HUDEP-2 (cell line): ENCODE data around the gene GPBAR1.
"Not testable (repeated sequence)": the region's sequence is repeated elsewhere in the genome, so short reads cannot be mapped to it uniquely, and the experiment has no call there.

Source experiments
- DNase-seq, 76 experiments: peaks; one replicate each; lab custom pipeline; 2025; ENCODE audit not compliant: unreplicated experiment in 76 of 76; lab: John Stamatoyannopoulos, UW

Gene GPBAR1

DNA sequence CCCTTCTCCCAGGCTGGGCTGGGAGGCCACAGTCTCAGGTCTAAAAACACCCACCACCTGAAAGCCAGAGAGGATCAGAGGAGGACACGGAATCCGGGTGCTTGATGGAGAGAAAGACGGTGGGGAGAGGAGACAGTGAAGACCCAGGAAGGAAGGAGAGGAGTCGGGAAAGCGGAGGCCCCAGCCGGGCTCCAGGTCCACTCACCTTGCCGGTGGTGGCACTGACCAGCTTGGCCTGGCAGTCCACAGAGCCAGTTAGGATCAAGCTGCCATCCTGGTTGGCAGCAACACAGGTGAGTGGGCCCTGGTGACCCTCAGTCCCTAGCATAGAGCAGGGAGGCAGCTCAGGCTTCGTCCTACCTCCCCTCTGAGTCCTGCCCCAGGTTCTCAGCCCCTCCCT is 4.8 kb downstream of the GPBAR1 start:
- DNase-seq, result no peak

DNA sequence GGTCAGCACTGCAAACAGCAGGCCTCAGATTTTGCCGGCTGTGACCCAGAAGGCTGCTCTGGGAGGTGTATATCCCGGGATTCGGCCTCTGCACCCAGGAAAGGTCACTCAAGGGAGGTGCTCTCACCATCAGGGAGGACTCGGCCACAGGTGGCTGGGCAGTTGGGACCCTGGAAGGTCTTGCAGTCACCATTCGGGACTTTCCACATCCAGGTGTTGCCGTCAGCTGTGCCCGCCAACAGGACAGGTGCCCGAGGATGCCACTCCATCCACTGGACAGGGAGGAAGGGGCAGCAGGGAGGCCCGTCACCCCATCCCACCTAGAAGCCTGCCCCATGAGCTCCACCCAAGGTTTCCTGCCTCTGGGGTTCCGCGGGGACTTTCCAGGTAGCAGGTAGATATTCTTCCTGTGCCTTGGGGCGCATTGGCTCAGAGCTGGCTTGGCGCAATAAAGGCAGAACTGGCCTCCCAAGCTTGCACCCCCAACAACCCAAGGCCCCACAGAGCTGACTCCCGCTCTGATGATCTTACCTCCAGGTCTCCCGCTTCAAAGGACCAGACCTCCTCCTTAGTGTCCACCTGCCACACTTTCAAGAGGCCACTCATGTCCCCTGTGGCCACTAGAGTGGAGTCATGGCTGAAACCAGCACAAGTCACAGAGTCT is 5.6 kb downstream of the GPBAR1 start:
- DNase-seq, result no peak

DNA sequence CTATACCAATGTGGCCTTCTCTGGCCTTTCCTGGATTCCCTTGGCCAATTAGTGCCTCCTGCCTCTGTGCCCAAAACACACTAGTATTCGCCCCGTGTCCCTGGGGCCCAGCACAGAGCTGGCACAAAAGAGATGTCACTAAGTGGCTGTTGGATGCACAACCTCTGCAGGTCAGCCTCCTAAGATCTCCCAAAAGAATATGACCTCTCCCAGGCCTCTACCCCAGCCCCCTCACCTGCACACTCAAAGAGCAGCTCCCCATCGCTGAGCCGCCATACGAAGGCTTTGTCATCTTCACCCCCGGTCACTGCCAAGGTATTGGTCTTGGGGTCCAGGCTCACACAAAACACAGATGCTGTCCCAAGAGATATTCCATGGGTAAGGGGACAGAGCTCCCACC is 6.4 kb downstream of the GPBAR1 start:
- DNase-seq, result no peak

- DNase-seq, result peak in 75 of 76 experiments; percentile 90 to 100 (median 99)
These were observed 9.3 kb downstream of the GPBAR1 start, which contains the start of the genes AAMP and PNKD for GRCh38 chr2:218269900-218270720. AAMP (minus strand) TSS chr2:218270137; CDS start chr2:218270086, 51 bp downstream. PNKD (plus strand) TSS chr2:218270519; CDS start chr2:218270536, 17 bp downstream.

DNA sequence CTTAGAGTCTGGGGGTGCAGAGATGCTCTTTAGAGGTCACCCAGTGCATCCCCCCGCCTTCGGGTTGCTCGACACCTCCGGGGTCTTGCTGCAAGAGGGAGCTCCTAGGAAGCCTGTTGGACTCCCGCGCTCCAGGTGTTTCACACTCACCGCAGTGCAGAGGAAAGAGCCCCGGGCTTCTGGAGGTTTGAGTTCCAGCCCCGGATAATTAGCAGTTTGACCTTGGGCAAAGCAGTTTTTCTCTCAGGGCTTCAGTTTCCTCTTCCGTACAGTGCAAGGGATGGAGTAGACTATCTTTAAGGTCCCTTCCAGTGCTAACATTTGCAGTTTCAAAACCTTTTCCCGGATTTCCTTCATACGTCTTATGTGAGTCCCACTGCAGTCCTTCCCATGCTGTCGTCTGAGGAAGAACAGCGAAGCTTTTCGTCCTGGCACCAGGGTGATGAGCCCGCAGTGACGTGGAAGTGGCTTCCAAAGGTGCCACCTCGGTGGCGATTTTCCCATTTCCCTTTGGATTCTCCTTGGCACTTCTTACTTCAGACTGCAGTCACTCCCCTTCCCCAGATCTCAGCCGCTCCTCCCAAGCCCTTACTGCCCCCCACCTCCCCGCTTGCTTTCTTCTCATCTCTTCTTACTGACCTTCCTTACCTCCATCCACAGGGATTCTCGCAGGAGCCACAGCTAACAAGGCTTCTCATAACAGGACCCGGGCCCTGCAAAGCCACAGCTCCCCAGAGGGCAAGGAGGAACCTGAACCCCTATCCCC is 10.1 kb downstream of the GPBAR1 start:
- DNase-seq, result peak in 2 of 76 experiments; percentile 29 to 33

- DNase-seq, result peak in 2 of 76 experiments; percentile 5 to 33
These were observed 10.6 kb downstream of the GPBAR1 start for GRCh38 chr2:218271487-218271797.

- DNase-seq, result no peak
These were observed 11.2 kb downstream of the GPBAR1 start for GRCh38 chr2:218271865-218272530.

- peak in 74 of 76 experiments; percentile 26 to 93 (median 78) for DNase-seq
These were observed 11.9 kb downstream of the GPBAR1 start for GRCh38 chr2:218272531-218273212.

- not testable (repeated sequence) for DNase-seq
These were observed 12.5 kb downstream of the GPBAR1 start for GRCh38 chr2:218273214-218273907.

- no peak for DNase-seq
These were observed 13.1 kb downstream of the GPBAR1 start for GRCh38 chr2:218273908-218274249.

DNA sequence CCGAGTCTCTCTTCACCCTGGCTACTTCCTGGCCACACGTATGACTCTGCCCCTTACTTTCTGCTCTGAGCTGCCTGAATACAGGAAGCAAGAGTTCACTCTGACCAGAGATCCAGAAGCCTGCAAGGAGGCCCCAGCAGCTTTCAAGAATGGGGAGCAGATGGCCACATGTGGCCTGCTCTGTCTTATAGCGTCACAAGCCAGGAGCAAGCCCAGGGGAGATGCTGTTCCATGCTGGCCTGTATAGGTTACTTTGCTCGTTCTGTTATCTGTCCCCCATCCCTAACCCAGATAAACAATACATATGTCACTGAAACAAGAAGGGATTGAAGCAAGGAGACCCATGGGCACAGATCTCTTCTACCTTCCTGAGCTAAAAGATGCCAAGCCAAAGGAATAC is 13.8 kb downstream of the GPBAR1 start:
- DNase-seq, result no peak

DNA sequence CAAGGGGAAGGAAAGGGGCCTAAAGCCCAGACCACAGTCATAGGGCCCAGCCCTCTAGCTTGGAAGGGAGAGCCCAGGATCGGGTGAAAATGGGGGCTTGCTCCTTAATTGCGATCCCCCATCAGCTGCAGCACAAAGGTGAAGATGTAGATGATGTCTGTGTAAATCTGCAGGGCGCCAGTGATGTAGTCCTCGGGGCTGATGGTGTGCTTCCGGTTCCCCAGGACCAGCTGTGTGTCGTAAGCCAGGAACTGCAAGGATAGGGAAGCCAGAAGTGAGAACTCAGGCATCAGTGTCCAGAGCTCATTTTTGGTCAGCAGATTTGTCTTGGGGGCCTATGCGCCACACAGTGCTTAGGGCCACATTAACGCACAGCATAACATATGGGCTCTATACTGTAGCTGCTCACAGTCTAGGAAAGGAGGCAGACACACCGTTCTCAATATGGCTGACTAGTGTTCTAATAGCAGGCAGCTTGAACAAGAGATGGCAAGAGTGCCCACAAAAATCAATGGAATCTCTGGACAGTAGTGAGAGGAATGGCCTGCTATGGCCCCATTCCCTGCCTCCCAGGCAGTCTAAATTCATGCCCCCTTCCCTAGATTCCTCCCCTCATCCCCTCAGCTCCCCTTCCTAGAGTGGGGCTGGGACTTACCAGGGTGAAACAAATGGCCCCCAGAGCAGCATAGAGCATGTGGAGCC is 14.7 kb downstream of the GPBAR1 start:
- DNase-seq, result no peak

GRCh38 chr2:218276986-218277755 is 16.4 kb downstream of the GPBAR1 start:
- no peak for DNase-seq

DNA sequence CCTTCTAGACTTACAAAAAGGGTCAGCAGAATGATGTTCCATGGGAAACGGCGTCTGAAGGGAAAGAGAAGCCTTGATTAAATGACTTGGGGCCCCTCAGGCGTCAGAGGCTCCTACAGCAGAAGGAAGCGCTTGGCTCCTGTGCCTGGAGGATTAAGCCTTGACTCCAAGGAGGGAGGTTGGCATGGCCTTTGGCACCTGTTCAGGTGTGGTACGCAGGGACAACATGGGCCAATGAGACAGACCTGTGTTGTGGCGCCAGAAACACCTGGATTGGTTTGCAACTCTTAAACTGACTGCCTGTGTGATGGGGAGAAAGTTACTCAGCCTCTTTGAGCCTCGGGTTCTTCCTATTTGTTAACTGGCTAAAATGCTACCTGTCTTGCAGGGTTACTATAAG is 17.1 kb downstream of the GPBAR1 start:
- DNase-seq, result no peak

GRCh38 chr2:218278531-218279360 is 17.9 kb downstream of the GPBAR1 start:
- no peak for DNase-seq

GRCh38 chr2:218280260-218280870 is 19.6 kb downstream of the GPBAR1 start:
- no peak for DNase-seq

DNA sequence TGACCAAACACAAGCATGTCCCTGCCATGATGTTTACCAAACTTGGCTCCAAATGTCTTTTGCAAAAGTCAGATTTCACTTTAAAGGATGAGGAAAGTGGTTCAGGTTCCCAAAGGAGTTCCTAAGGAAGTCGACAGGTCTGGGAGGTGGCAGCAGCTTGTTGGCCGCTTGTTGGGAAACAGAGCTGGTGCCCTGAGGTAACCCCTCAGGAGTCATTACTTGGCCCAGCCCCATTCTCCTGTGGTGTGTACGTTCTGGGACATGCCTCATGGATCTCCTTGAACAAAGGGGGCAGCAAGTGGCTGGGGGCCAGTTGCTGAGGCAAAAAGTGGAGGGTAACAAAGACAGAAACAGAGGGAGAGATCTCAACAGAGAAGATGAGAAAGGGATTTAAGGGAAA is 20.6 kb downstream of the GPBAR1 start:
- no peak for DNase-seq
